ENCODE measurements around the gene BRAF.
"Not testable (repeated sequence)": the region's sequence is repeated elsewhere in the genome, so short reads cannot be mapped to it uniquely, and the experiment has no call there.

The BRAF gene

DNA sequence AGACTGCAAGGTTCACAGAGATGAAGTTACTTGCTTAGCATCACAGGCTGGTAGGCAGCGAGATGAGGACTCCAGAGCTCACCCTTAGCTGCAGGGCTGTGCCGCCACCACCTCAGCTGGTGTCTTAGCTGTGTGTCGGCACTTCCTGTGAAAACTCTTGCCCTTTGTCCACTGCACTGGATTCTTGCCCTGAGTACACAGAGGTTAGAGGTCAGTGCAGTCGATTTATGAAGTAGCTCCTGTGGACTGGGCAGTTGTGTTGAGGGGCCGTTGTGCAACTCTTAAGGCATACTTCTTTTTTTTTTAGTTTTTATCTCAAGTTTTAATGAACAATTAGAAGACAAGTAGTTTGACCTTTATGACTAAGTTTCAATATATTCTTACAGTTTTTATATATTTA is 217.6 kb downstream of the BRAF start:
- DNase-seq (ENCODE audit: low spot score): no peak

- no peak for DNase-seq (ENCODE audit: low spot score)
Measured at GRCh38 chr7:140704205-140704604, 220.5 kb downstream of the BRAF start.

DNA sequence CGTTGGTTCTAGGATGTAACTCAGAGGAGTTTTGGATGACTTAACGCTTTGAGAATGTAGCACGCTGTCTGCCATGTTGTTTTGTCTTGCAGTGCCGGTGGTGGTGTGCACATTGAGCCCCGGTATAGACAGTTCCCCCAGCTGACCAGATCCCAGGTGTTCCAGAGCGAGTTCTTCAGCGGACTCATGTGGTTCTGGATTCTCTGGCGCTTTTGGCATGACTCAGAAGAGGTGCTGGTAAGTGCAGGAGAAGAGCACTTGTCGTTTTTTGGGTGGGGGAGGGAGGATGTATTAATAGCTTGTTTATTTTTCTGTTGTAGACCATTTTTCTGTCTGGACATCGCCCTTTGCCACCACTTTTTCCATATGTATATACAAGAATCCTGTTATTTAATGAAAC is 222.0 kb downstream of the BRAF start:
- DNase-seq (ENCODE audit: low spot score): no peak

DNA sequence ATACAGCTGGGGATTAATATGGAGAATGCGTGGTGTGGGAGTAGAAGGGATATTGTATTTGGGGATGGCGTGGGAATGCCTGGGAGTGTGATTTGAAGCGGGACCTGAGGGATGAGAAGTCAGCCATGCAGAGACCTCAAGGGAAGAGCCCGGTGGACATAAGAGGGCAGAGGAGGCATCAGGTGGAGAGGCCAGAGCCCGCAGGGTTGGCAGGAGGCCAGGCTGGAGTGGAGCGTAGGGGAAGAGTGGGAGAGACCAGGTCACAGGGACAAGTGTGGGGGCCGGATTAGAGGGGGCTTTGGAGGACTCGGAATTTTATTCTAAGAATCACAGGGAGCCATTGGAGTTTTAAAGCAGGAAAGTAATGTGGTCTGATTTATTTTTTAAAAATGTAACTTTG is 226.3 kb downstream of the BRAF start:
- no peak for DNase-seq (ENCODE audit: low spot score)

GRCh38 chr7:140697447-140698143 is 227.1 kb downstream of the BRAF start:
- DNase-seq (ENCODE audit: low spot score): peak; percentile 79

- DNase-seq (ENCODE audit: low spot score): peak; percentile 86
Measured at GRCh38 chr7:140696680-140697446, 227.9 kb downstream of the BRAF start, which contains the start of gene NDUFB2. TSS of gene NDUFB2 (plus strand) at chr7:140696708. CDS start at chr7:140696745, 37 bp downstream.

GRCh38 chr7:140696024-140696679 is 228.6 kb downstream of the BRAF start:
- DNase-seq (ENCODE audit: low spot score): peak; percentile 98

GRCh38 chr7:140695381-140695780 is 229.3 kb downstream of the BRAF start:
- no peak for DNase-seq (ENCODE audit: low spot score)

- no peak for DNase-seq (ENCODE audit: low spot score)
Measured at GRCh38 chr7:140694592-140694991, 230.1 kb downstream of the BRAF start.

DNA sequence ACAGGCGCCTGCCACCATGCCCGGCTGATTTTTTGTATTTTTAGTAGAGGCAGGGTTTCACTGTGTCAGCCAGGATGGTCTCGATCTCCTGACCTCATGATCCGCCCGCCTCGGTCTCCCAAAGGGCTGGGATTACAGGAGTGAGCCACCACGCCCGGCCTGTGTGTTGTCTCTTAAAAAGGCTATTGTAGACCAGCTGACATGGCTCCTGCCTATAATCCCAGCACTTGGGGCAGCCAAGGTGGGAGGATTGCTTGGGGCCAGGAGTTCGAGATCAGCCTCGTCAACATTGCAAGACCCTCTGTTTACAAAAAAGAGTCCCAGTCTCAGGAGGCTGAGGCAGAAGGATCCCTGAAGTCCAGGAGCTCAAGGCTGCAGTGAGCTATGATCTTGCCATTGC is 230.9 kb downstream of the BRAF start:
- not testable (repeated sequence) for DNase-seq (ENCODE audit: low spot score)

DNA sequence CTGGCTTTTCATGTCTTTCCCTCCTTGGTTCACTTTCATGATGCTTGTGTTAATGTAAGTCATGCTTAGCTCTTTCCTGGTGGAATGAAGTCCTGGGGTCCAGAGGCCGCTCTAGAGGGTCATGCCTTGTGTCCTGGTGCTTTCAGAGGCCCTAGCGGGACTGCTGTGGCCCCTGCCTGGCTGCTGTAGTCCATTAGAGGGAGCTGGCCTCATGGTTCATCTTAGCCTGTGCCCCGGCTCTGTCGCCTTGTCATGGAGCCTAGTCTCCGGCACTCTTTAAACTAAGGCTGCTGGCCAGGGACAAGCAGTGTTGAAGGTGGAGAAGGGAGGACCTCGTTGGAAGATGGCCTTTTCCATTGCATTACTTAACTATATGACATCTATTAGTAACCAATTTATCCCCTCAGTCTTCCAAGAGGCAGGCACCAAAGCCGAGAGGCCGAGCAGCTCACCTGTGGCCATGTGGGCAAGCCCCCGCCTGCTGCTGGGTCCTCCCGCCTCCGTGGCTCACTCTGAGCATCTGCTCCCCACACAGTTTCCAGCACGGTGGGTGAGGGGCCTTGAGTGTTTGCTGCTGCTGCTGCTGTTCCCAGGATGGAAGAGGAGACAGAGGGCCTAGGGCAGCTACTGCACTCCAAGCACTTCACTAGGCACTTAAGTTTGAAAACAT is 233.2 kb downstream of the BRAF start:
- no peak for DNase-seq (ENCODE audit: low spot score)

- no peak for DNase-seq (ENCODE audit: low spot score)
Measured at GRCh38 chr7:140689199-140690152, 235.3 kb downstream of the BRAF start.

- no peak for DNase-seq (ENCODE audit: low spot score)
Measured at GRCh38 chr7:140688341-140688740, 236.4 kb downstream of the BRAF start.

- DNase-seq (ENCODE audit: low spot score): no peak
Measured at GRCh38 chr7:140686921-140687320, 237.8 kb downstream of the BRAF start.

DNA sequence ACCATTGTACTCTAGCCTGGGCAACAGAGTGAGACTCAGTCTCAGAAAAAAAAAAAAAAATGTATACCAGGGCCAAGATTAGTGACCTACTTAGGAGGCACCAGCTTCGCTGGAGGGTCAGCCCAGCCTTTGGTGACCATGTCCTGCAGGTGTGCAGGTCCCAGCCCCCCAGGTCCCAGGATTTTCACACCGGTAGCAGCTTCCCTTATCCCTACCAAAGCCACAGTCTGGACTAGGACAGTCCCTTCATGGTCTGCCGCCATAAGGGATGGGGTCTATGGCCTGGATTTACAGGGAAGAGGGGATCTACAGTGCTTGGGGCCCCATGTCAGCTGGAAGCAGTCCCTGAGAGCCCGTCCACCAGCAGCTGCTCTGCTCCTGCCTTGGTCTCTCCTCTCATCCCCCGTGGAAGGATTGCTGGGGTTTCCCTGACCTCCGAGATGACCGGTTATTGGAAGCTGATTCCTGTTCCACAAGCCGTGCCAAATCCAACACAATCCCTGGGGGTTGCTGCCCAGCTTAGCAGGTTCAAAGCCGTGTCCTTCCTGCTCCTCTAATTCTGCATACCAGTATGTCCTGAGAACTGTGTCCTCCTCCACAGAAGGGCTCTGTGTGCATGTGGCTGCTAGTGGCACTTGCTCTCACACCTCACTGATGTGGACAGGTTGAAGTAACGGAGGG is 239.2 kb downstream of the BRAF start:
- no peak for DNase-seq (ENCODE audit: low spot score)

DNA sequence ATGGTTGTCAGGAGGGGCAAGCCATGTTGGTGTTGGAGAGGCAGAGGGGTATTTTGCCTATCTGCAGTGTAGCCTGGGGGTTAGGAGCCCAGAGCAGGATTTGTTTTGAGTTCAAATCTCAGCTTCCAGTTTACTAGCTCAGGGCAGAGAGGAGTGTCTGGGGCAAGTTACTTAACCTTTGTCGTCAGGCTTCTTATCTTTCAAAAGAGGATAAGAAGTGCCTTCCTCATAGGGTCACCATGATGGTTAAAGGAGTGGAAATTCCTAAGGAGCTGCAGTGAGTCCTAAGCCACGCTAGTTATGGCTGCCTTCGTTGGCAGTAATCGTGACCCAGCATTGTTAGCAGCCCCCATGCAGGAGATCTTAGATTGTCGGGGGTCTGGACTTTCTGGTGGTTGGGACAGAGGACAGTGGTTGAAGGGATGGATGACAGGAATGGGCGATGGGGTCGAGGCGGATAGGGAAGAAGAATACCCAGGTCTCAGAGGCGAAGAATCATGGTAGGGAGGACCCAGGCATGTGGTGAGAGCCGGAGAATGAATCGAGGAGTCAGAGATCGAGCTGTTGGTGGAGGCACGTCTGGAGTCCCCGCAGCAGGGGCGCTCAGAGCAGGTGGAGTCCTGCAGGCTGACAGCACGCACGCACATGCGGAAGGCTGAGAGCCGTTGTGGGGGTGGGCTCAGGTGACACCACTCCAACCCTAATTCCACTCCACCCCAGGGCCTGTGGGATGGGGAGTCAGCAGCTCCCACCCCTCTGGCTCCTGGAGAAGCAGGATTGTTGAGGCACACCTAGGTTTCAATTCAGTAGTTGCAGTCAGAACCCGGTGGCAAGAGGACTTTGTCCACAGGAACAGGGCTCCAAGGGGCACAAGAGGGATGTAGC is 240.4 kb downstream of the BRAF start:
- no peak for DNase-seq (ENCODE audit: low spot score)

- DNase-seq (ENCODE audit: low spot score): no peak
Measured at GRCh38 chr7:140683657-140684056, 241.1 kb downstream of the BRAF start.

DNA sequence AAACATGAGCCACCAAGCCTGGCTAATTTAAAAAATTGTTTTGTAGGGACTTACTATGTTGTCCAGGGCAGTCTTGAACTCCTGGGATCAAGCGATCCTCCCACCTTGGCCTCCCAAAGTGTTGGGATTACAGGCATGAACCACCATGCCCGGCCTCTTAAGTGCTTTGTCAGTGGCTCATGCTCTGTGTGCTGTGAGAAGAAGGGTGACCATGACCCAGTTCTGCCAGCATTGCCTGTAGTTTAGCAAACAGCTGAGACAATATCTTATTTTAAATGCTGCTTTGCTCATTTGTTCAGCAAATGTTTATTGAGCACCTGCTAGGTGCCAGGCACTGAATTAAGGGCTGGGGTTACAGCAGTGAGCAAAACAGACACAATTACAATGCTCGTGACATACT is 243.0 kb downstream of the BRAF start:
- no peak for DNase-seq (ENCODE audit: low spot score)

DNA sequence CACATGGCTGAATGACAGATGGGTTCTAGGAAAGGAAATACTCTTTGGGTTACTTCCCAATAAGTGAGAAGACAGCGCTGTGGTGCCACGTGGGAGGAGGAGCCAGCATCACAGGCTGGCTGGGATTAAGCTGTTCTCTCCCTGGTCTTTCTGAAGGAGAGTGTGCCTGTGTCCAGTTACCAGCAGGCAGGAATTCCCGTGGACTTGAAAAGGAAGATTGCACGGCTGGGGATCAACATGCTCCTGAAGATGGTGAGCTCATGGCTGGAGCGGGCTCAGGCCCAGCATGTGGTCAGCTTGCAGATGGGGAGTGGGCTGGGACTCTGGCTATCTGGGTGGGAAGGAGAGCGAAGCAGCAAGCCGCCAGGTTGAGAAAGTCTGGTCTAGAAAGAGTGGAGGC is 243.8 kb downstream of the BRAF start:
- DNase-seq (ENCODE audit: low spot score): no peak

- DNase-seq (ENCODE audit: low spot score): no peak
Measured at GRCh38 chr7:140679186-140679585, 245.5 kb downstream of the BRAF start.

Measured in GM03348 (cell line).